Measurements from ENCODE around the gene TSLP. TPM values are rescaled to one million over a fixed set of nuclear protein-coding genes. Genes with fewer than 3 reads are reported as not detected.

Gene TSLP
- total and polyA plus RNA-seq, 2 donors (not counting 3 experiments of a cell fraction or from before 2014, with no cell fraction given): not detected

DNA sequence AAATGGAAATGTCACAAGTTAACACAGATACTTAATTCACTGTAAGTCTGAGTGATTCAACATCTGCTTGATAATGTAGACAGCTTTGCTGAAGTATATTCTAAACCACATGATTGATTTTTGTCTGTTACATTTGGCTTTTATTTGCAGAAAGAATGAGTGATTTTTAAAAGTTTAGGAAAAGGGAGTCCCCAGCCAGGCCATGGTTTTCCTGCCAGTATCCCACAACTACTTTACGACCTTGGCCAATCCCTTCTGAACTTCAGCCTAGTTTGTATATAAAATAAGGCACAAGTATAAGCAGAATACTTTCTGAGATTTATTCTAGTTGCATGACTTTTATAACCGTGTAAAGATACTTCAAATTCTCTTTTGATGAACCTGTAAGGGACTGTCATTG is 47.7 kb downstream of the TSLP start:
- intact Hi-C loops (cut with micrococcal nuclease): no loop called here
- POLR2A ChIA-PET: no interaction called here
- peaks cover 1 to 27% of the 10 kb centered on the region in 2 experiments for H3K36me3 ChIP-seq (ENCODE audit: control insufficient read depth in 2 of 2, extremely low read depth in 1 of 2, insufficient read depth in 2 of 2, low read length in 2 of 2)

More for the DNA sequence above, 47.7 kb downstream of the TSLP start:
- FAIRE-seq (no peak), DNase-seq (ENCODE audit: low read depth, low spot score) (no peak)
- H3K9me3 ChIP-seq (replicated peaks; ENCODE audit: control insufficient read depth, insufficient read depth, low read length): no peaks in the 10 kb centered on the region
- no peak for TF ChIP-seq POLR2A (IDR thresholded peaks at IDR 0.05; ENCODE audit: low read depth, low read length)
- no peak for TF ChIP-seq GATA2 (IDR thresholded peaks at IDR 0.05; ENCODE audit: insufficient read depth, insufficient read length, low read depth, low read length)
- no peak for TF ChIP-seq FOS (IDR thresholded peaks at IDR 0.05; ENCODE audit: borderline replicate concordance, insufficient read depth, low read length)
- TF ChIP-seq EZH2 (IDR thresholded peaks at IDR 0.05; ENCODE audit: borderline replicate concordance, low read depth, low read length, severe bottlenecking): no peak
- no peak for TF ChIP-seq JUN (IDR thresholded peaks at IDR 0.05; ENCODE audit: borderline replicate concordance, insufficient read depth, insufficient read length, low read depth)
- TF ChIP-seq, protein P1, sequence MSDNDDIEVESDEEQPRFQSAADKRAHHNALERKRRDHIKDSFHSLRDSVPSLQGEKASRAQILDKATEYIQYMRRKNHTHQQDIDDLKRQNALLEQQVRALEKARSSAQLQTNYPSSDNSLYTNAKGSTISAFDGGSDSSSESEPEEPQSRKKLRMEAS (IDR thresholded peaks at IDR 0.05; ENCODE audit: insufficient read depth, insufficient read length): no peak
- no peak for TF ChIP-seq MYC (IDR thresholded peaks at IDR 0.05; ENCODE audit: low read depth, low read length)
- no peak for TF ChIP-seq POLR2AphosphoS5 (IDR thresholded peaks at IDR 0.05; ENCODE audit: insufficient read depth, low read depth, low read length)
- no peak for TF ChIP-seq CTCF (IDR thresholded peaks at IDR 0.05; ENCODE audit: extremely low read depth in 1 of 2, insufficient read depth in 1 of 2, low read depth in 1 of 2, low read length in 2 of 2)
- H3K4me3 ChIP-seq (replicated peaks in 1 of 3; ENCODE audit: insufficient read depth in 1 of 3, low read depth in 1 of 3, low read length in 3 of 3): no peak overlapping the region
- no TSS peak for BruUV-seq (replicated peaks)
- dilution Hi-C loops (cut with MboI; ENCODE audit: extremely low pct_ligation_motif_present, low sequenced_read_pairs): no loop called here
- no peaks in the 10 kb centered on the region for H3K79me2 ChIP-seq (ENCODE audit: control insufficient read depth, insufficient read depth, low read length)
- H3K4me2 ChIP-seq (ENCODE audit: insufficient read depth, low read length): no peak overlapping the region
- no peaks in the 10 kb centered on the region for H3K9me1 ChIP-seq (replicated peaks; ENCODE audit: control insufficient read depth, extremely low read depth, insufficient read depth, low read length)
- H3K9ac ChIP-seq (replicated peaks; ENCODE audit: extremely low read depth, insufficient read depth, low read length): no peak overlapping the region
- H4K20me1 ChIP-seq (replicated peaks; ENCODE audit: control insufficient read depth, extremely low read depth, insufficient read depth, low read length): peaks cover 3% of the 10 kb centered on the region
- H3K27ac ChIP-seq (ENCODE audit: insufficient read depth, low read depth, low read length): no peak overlapping the region
- no peaks in the 10 kb centered on the region for H3K4me1 ChIP-seq (ENCODE audit: control insufficient read depth, extremely low read depth, insufficient read depth, low read length)
- CTCF ChIA-PET: interaction anchor here (1.2 kb wide), 1 partner anchor 12 kb away, joined by 3 read pairs; no protein-coding TSS in a partner anchor
- H3K27me3 ChIP-seq (ENCODE audit: control insufficient read depth in 2 of 2, insufficient read depth in 2 of 2, low read length in 2 of 2): no peaks in the 10 kb centered on the region
- H2AFZ ChIP-seq (ENCODE audit: low read depth, low read length): no peak overlapping the region
